B cell (primary cell): Measurements from ENCODE around the gene TUBB4A. TPM values are rescaled to one million over a fixed set of nuclear protein-coding genes. Genes with fewer than 3 reads are reported as not detected.

Experiments used
- ATAC-seq: fragments of 200-7000 bp; cut with Tn5 transposase; one replicate; pipeline ENCODE4 v1.10.0; 2021; ENCODE audit warnings: low read depth, mild to moderate bottlenecking, moderate number of reproducible peaks, moderate library complexity
- CTCF ChIA-PET: fragments of 350-600 bp; sonication (Branson Sonifier 250); formaldehyde crosslinking; loops from one replicate; lab custom pipeline; 2021; ENCODE audit warnings: antibody characterized with exemption, inconsistent platforms; lab: Charles Lee
- POLR2A ChIA-PET: fragments of 350-600 bp; sonication (Branson Sonifier 250); formaldehyde crosslinking; loops from one replicate; lab custom pipeline; 2021; ENCODE audit warnings: antibody characterized with exemption; lab: Charles Lee
- DNase-seq: peaks from one replicate; pipeline ENCODE4 v3.0.0; 2013
- H2AFZ ChIP-seq: 2 replicates; pipeline ENCODE4 v1.6.1; 2012; ENCODE audit warnings: mild to moderate bottlenecking, low read depth, low read length; ENCODE audit not compliant: insufficient read depth, poor library complexity, severe bottlenecking
- H3K27ac ChIP-seq, 2 donors: 1 replicate in 1 of 2; 2 replicates in 1 of 2; pipeline ENCODE4 v1.5.1; 2012 to 2013; ENCODE audit warnings: low read length in 2 of 2, mild to moderate bottlenecking in 2 of 2, moderate library complexity in 1 of 2
- H3K27me3 ChIP-seq, 4 experiments: fragments of 200-600 bp in 1 of 4; sonication (generic) in 1 of 4; replicated peaks in 1 of 4; 1 replicate in 2 of 4; 2 replicates in 2 of 4; pipeline versions ENCODE4 v1.6.1 to v1.7.0; 2013 to 2016; ENCODE audit warnings: low read length in 3 of 4, mild to moderate bottlenecking in 2 of 4, mixed read lengths in 1 of 4, moderate library complexity in 1 of 4; ENCODE audit not compliant: insufficient read depth in 4 of 4, control insufficient read depth in 3 of 4; ENCODE audit errors: control extremely low read depth in 1 of 4
- H3K36me3 ChIP-seq, 2 experiments: replicated peaks in 1 of 2; 1 replicate in 1 of 2; 2 replicates in 1 of 2; pipeline versions ENCODE4 v1.6.1 to v1.7.1; 2013; ENCODE audit warnings: low read length in 1 of 2; ENCODE audit not compliant: insufficient read depth in 2 of 2, control insufficient read depth in 1 of 2; ENCODE audit errors: control extremely low read depth in 1 of 2, extremely low read depth in 1 of 2
- H3K4me1 ChIP-seq, 2 donors: fragments of 200-600 bp in 1 of 2; sonication (generic) in 1 of 2; 1 replicate in 1 of 2; 2 replicates in 1 of 2; pipeline versions ENCODE4 v1.5.1 to v1.6.1; 2013 to 2017; ENCODE audit warnings: low read length in 2 of 2; ENCODE audit not compliant: control insufficient read depth in 2 of 2, insufficient read depth in 2 of 2
- H3K4me2 ChIP-seq: replicated peaks from 2 replicates; pipeline ENCODE3; 2012; ENCODE audit warnings: mild to moderate bottlenecking, low read depth, low read length; ENCODE audit not compliant: poor library complexity, severe bottlenecking
- H3K4me3 ChIP-seq, 5 experiments: fragments of 200-600 bp in 1 of 5; sonication (generic) in 1 of 5; 1 replicate in 3 of 5; 2 replicates in 2 of 5; pipeline versions ENCODE4 v1.5.1 to v1.7.0; 2011 to 2016; ENCODE audit warnings: low read length in 4 of 5, mild to moderate bottlenecking in 4 of 5, low read depth in 2 of 5, control low read depth in 1 of 5, moderate library complexity in 1 of 5; ENCODE audit not compliant: insufficient read depth in 1 of 5; ENCODE audit errors: control extremely low read depth in 1 of 5, extremely low read depth in 1 of 5
- H3K79me2 ChIP-seq: fragments of 200-600 bp; sonication (generic); one replicate; pipeline ENCODE4 v1.6.0; 2016; ENCODE audit warnings: low read length; ENCODE audit not compliant: control insufficient read depth, insufficient read depth
- H3K9ac ChIP-seq: fragments of 200-600 bp; sonication (generic); 2 replicates; pipeline ENCODE4 v1.6.1; 2017; ENCODE audit warnings: mild to moderate bottlenecking, low read length, moderate library complexity
- H3K9me3 ChIP-seq, 3 donors: one replicate each; pipeline versions ENCODE4 v1.6.1 to v1.7.1; 2013; ENCODE audit warnings: low read length in 2 of 3; ENCODE audit not compliant: control insufficient read depth in 2 of 3, insufficient read depth in 1 of 3; ENCODE audit errors: control extremely low read depth in 1 of 3
- H4K20me1 ChIP-seq: 2 replicates; pipeline ENCODE4 v1.6.0; 2012; ENCODE audit warnings: mild to moderate bottlenecking, low read length; ENCODE audit not compliant: insufficient read depth, control insufficient read depth, poor library complexity, severe bottlenecking
- H3K27ac Mint-ChIP-seq: one replicate; pipeline ENCODE4 v1.8.0; 2021; ENCODE audit warnings: mixed read lengths
- H3K27me3 Mint-ChIP-seq: one replicate; pipeline ENCODE4 v1.8.0; 2021; ENCODE audit warnings: mixed read lengths
- H3K4me1 Mint-ChIP-seq: one replicate; pipeline ENCODE4 v1.8.0; 2021; ENCODE audit warnings: mixed read lengths
- H3K4me3 Mint-ChIP-seq: one replicate; pipeline ENCODE4 v1.8.0; 2021; ENCODE audit warnings: mixed read lengths
- H3K9me3 Mint-ChIP-seq: one replicate; pipeline ENCODE4 v1.8.0; 2022; ENCODE audit warnings: mixed read lengths; ENCODE audit not compliant: insufficient read depth
- EZH2 ChIP-seq: IDR thresholded peaks from 2 replicates; pipeline ENCODE4 v1.6.1; 2012; ENCODE audit warnings: borderline replicate concordance, low read depth, mild to moderate bottlenecking, moderate library complexity, low read length; ENCODE audit not compliant: insufficient read depth, poor library complexity, severe bottlenecking
- WGBS: methylation state at CpG from one replicate; pipeline ENCODE4 v1.1.5; 2013; ENCODE audit warnings: missing lambda C conversion rate; ENCODE audit not compliant: insufficient coverage; 5-methylcytosine and 5-hydroxymethylcytosine counted together
- intact Hi-C: fragments of 100-400 bp; cut with micrococcal nuclease; formaldehyde crosslinking; loops from one replicate; pipeline ENCODE4 v1.10.0; 2022
- polyA plus RNA-seq: library from polyadenylated mRNA; depleted of rRNA; stranded (reverse); fragments of >200 nt; gene quantifications from 2 replicates; pipeline ENCODE4 v1.2.3, GENCODE V29; 2012
- total RNA-seq, 2 donors: library from RNA; stranded (reverse); fragments of 120-200 nt in 1 of 2; gene quantifications; 1 replicate in 1 of 2; 2 replicates in 1 of 2; pipeline versions ENCODE4 v1.2.3 to v1.2.4, GENCODE V29; 2013 to 2022
- TF ChIP-seq, protein P1 (sequence below): fragments of 200-600 bp; IDR thresholded peaks from one replicate; pipeline ENCODE4 v1.8.0; 2022; ENCODE audit warnings: antibody characterized with exemption, mild to moderate bottlenecking

Gene TUBB4A
- total and polyA plus RNA-seq, 2 donors (not counting 1 experiment from before 2014, with no cell fraction given), result 3.9 to 21.9 TPM

DNA sequence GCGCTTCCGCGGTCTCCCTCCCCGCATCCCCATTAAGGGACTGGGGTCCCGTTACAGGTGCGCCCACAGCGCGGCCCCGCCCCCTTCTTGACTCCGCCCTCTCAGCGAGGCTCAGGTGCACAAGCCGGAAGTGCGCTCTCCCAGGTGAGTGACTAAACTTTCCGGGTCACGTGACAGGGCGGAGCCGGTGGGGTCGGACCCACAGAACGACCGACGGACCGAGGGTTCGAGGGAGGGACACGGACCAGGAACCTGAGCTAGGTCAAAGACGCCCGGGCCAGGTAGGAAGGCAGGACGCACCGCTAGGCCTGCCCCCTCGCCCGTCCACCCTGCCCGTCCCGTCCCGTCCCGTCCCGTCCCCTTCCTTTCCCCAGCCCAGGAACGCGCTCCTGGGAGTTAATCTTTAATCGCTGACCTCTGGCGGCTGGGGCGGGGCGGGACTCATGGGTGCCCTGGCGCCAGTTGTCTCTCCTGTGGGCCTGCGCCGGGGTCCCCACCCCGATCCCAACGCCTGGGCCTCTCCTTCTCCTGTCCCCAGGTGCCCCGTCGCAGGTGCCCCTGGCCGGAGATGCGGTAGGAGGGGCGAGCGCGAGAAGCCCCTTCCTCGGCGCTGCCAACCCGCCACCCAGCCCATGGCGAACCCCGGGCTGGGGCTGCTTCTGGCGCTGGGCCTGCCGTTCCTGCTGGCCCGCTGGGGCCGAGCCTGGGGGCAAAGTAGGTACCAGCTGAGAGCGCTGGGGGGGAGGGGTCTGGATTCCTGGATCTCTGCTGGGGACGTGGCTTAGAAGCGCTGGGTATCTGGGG is 37.8 kb downstream of the TUBB4A start, which contains the start of gene CRB3:
Gene CRB3, plus strand, starts transcription at position 202 of the 804 bp plus-strand sequence. Its CDS starts 431 bp downstream, at position 633.
- POLR2A ChIA-PET, result interaction anchor here (1.1 kb wide), 1 partner anchor 17 kb away, joined by 4 read pairs; the partner anchor contains the start of gene DENND1C

More for the DNA sequence above, 37.8 kb downstream of the TUBB4A start, which contains the start of gene CRB3:
- ATAC-seq, result no peak
- 13% methylated on average over 64 of the region's 65 CpGs for WGBS
- peak within 1 kb of the TSS; percentile 26 for H3K27ac Mint-ChIP-seq
- H3K27ac ChIP-seq, result no peak within 1 kb of the TSS
- H3K36me3 ChIP-seq, result peaks cover 0 to 12% of the 10 kb centered on the region in 2 experiments
- peak within 1 kb of the TSS; percentile 70 for H2AFZ ChIP-seq
- peak within 1 kb of the TSS; percentile 71 for H3K4me3 Mint-ChIP-seq
- intact Hi-C loops, result no loop called here
- H3K9me3 Mint-ChIP-seq, result no peaks in the 10 kb centered on the region
- H3K27me3 ChIP-seq, result peaks cover 0 to 15% (median 6%) of the 10 kb centered on the region in 4 experiments
- CTCF ChIA-PET, result no interaction called here
- peak within 1 kb of the TSS in 4 of 5 experiments; percentile 23 to 50 (median 32) for H3K4me3 ChIP-seq
- H3K9ac ChIP-seq, result peak within 1 kb of the TSS; percentile 45
- H3K4me2 ChIP-seq, result peak within 1 kb of the TSS; percentile 85
- peaks cover 11 to 21% of the 10 kb centered on the region in 2 donors for H3K4me1 ChIP-seq
- peak; percentile 50 for DNase-seq
- no peaks in the 10 kb centered on the region for H3K27me3 Mint-ChIP-seq
- H4K20me1 ChIP-seq, result no peaks in the 10 kb centered on the region
- H3K79me2 ChIP-seq, result no peaks in the 10 kb centered on the region
- H3K4me1 Mint-ChIP-seq, result peaks cover 21% of the 10 kb centered on the region
- TF ChIP-seq, protein P1, sequence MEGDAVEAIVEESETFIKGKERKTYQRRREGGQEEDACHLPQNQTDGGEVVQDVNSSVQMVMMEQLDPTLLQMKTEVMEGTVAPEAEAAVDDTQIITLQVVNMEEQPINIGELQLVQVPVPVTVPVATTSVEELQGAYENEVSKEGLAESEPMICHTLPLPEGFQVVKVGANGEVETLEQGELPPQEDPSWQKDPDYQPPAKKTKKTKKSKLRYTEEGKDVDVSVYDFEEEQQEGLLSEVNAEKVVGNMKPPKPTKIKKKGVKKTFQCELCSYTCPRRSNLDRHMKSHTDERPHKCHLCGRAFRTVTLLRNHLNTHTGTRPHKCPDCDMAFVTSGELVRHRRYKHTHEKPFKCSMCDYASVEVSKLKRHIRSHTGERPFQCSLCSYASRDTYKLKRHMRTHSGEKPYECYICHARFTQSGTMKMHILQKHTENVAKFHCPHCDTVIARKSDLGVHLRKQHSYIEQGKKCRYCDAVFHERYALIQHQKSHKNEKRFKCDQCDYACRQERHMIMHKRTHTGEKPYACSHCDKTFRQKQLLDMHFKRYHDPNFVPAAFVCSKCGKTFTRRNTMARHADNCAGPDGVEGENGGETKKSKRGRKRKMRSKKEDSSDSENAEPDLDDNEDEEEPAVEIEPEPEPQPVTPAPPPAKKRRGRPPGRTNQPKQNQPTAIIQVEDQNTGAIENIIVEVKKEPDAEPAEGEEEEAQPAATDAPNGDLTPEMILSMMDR, result no peak
- TF ChIP-seq EZH2, result no peak
- H3K9me3 ChIP-seq, result peaks cover 0 to 10% (median 0%) of the 10 kb centered on the region in 3 donors
